Measurements from ENCODE around the gene KRTAP12-1. TPM values are rescaled to one million over a fixed set of nuclear protein-coding genes. Genes with fewer than 3 reads are reported as not detected.

Gene KRTAP12-1, protein sequence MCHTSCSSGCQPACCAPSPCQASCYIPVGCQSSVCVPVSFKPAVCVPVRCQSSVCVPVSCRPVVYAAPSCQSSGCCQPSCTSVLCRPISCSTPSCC
- not detected in 2 replicates for total RNA-seq (2014; rRNA removed; shearing (Covaris generic); ENCODE audit: low replicate concordance)

DNA sequence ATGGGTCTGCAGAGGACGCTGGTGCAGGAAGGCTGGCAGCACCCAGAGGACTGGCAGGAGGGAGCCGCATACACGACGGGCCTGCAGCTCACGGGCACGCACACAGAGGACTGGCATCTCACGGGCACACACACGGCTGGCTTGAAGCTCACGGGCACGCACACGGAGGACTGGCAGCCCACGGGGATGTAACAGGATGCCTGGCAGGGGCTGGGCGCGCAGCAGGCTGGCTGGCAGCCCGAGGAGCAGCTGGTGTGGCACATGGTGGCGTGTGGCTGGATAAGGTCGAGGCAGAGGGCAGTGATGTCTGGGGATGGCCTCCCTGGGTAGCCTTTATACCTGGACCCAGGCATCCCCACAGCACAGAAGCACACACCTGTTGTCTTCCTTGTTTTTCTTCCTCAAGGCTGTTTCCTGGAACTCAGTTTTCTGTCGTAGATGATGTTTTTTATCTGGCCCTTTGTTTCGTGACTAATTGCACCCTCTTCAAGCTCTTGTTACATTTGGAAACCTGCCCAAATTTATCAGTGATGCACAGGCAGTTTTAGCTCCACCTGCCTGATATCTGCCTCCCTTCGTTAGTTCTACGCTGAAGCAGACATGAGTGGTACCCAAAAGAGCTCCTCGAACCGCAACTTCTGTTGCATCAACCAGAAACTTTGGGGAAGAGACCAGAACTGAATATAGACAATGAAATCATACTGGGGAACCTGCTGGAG is at the start of gene KRTAP12-1:
Gene KRTAP12-1, minus strand, starts transcription at position 303 of the 719 bp plus-strand sequence. Its CDS starts 40 bp downstream, at position 263.
- H3K9me2 ChIP-seq (replicated peaks; ENCODE audit: insufficient read depth, low read length): no peaks in the 10 kb centered on the region
- no peaks in the 10 kb centered on the region for H3K9me3 ChIP-seq (ENCODE audit: low read length)
- no peak within 1 kb of the TSS for H3K27ac ChIP-seq (ENCODE audit: low read length)
- H3K4me1 ChIP-seq (ENCODE audit: low read length): no peaks in the 10 kb centered on the region
- H3K36me3 ChIP-seq (ENCODE audit: insufficient read depth, low read length): no peaks in the 10 kb centered on the region
- no peaks in the 10 kb centered on the region for H3K79me2 ChIP-seq (ENCODE audit: low read length)
- no peaks in the 10 kb centered on the region for H4K20me1 ChIP-seq (ENCODE audit: insufficient read depth, low read depth, low read length)
- no peaks in the 10 kb centered on the region for H3K27me3 ChIP-seq (ENCODE audit: low read length)
- no peak within 1 kb of the TSS for H3K9ac ChIP-seq (ENCODE audit: low read length)
- H2AFZ ChIP-seq (ENCODE audit: low read length): no peak within 1 kb of the TSS
- no peak within 1 kb of the TSS for H3K4me2 ChIP-seq (ENCODE audit: low read depth, low read length, poor library complexity, severe bottlenecking)
- no peak for DNase-seq
- H3K4me3 ChIP-seq (ENCODE audit: low read length): no peak within 1 kb of the TSS

DNA sequence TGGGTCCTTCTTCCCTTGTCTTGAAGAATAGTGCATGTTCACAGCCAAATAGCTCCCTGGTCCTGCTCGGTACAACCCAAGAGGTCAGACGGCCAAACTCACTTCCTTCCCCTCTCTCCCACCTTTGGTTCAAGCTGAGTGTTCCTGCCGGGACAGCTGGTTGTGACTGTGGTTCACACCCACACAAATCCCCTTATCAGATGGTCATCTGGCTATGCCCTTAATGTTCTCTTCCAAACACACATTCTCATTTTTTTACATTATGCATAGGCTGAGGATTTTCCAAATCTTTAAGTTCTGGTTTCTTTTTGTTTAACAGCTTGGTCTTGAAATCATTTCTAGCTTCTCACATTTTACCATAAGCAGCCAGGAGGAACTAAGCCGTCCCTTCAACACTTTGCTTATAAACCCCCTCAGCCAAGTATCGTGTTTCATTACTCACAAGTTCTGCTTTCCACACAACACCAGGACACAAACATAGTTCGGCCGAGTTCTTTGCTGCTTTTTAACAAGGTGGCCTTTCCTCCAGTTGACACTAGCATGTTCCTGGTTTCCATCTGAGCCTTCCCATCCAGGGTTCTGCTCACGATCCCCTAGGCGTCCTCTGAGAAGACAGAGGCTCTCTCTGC is 49.1 kb upstream of the KRTAP12-1 start:
- peaks cover 7% of the 10 kb centered on the region for H3K4me1 ChIP-seq (ENCODE audit: low read length)
- peak; percentile 45 for DNase-seq
- H4K20me1 ChIP-seq (ENCODE audit: insufficient read depth, low read depth, low read length): no peaks in the 10 kb centered on the region
- H3K27ac ChIP-seq (ENCODE audit: low read length): no peak overlapping the region
- H3K4me2 ChIP-seq (ENCODE audit: low read depth, low read length, poor library complexity, severe bottlenecking): no peak overlapping the region
- no peaks in the 10 kb centered on the region for H3K27me3 ChIP-seq (ENCODE audit: low read length)
- H3K4me3 ChIP-seq (ENCODE audit: low read length): no peak overlapping the region
- no peaks in the 10 kb centered on the region for H3K79me2 ChIP-seq (ENCODE audit: low read length)
- no peaks in the 10 kb centered on the region for H3K9me3 ChIP-seq (ENCODE audit: low read length)
- no peaks in the 10 kb centered on the region for H3K9me2 ChIP-seq (replicated peaks; ENCODE audit: insufficient read depth, low read length)
- no peaks in the 10 kb centered on the region for H3K36me3 ChIP-seq (ENCODE audit: insufficient read depth, low read length)
- H2AFZ ChIP-seq (ENCODE audit: low read length): no peak overlapping the region
- H3K9ac ChIP-seq (ENCODE audit: low read length): no peak overlapping the region

DNA sequence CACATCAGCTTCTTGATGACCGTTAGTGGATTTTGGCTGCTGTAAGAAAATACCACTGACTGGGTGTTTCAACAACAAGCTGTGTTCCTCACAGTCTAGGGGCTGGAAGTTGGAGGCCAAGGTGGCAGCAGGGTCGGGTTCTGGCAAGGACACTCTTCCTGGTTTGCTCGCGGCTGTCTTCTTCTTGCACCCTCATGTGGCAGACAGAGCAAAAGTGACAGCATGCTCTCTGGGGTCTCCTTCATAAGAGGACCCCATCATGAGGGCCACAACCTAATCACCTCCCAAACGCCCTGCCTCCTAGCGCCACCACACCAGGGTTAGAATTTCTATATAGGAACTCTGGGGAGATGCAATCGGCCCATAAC is 48.0 kb upstream of the KRTAP12-1 start:
- DNase-seq: no peak
- Histone ChIP-seq H3K79me2 (ENCODE audit: low read length) (no peaks in the 10 kb centered on the region), H4K20me1 (ENCODE audit: insufficient read depth, low read depth, low read length) (no peaks in the 10 kb centered on the region), H3K27me3 (ENCODE audit: low read length) (no peaks in the 10 kb centered on the region), H2AFZ (ENCODE audit: low read length) (no peak overlapping the region), H3K9me3 (ENCODE audit: low read length) (no peaks in the 10 kb centered on the region), H3K9ac (ENCODE audit: low read length) (no peak overlapping the region), H3K27ac (ENCODE audit: low read length) (no peak overlapping the region), H3K4me2 (ENCODE audit: low read depth, low read length, poor library complexity, severe bottlenecking) (no peak overlapping the region), H3K36me3 (ENCODE audit: insufficient read depth, low read length) (no peaks in the 10 kb centered on the region), H3K9me2 (replicated peaks; ENCODE audit: insufficient read depth, low read length) (no peaks in the 10 kb centered on the region), H3K4me1 (ENCODE audit: low read length) (peaks cover 7% of the 10 kb centered on the region), H3K4me3 (ENCODE audit: low read length) (no peak overlapping the region)

DNA sequence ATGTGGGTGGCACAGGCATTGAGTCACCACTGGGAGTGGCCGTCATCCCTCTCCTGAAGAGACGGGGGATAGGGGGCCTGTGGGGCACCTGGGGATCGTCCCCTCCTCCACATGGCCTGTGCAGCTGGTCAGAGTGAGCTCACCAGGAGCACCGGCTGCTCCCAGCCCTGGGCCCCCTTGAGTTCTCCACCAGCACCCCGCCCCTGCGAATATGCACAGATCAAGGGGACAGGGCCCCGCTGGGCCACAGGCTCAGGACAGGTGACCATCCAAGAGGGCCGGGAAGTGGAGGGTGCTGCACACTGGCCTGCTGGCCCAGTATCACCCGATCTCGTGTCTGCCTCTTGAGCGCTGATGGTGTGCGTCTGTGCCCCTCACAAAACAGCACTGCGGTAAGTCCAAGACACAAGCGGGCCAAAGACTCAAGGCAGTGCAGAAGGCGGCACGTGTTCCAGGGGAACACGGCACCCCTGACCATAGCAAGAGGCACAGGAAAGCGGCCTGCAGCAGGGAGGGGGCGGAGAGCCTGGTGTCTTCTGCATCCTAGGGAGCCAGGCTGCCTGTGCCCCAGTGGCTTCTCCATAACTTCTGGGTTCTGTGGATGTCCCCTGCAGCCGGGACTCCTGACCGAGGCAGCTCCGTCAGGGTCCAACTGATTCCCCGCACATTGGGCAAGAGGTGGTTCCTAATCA is 47.5 kb upstream of the KRTAP12-1 start:
- no peak overlapping the region for H3K4me2 ChIP-seq (ENCODE audit: low read depth, low read length, poor library complexity, severe bottlenecking)
- no peaks in the 10 kb centered on the region for H3K79me2 ChIP-seq (ENCODE audit: low read length)
- no peaks in the 10 kb centered on the region for H3K27me3 ChIP-seq (ENCODE audit: low read length)
- H3K9me2 ChIP-seq (replicated peaks; ENCODE audit: insufficient read depth, low read length): no peaks in the 10 kb centered on the region
- no peaks in the 10 kb centered on the region for H3K9me3 ChIP-seq (ENCODE audit: low read length)
- no peak overlapping the region for H2AFZ ChIP-seq (ENCODE audit: low read length)
- no peaks in the 10 kb centered on the region for H3K36me3 ChIP-seq (ENCODE audit: insufficient read depth, low read length)
- DNase-seq: no peak
- no peak overlapping the region for H3K4me3 ChIP-seq (ENCODE audit: low read length)
- no peak overlapping the region for H3K9ac ChIP-seq (ENCODE audit: low read length)
- H4K20me1 ChIP-seq (ENCODE audit: insufficient read depth, low read depth, low read length): no peaks in the 10 kb centered on the region
- H3K27ac ChIP-seq (ENCODE audit: low read length): no peak overlapping the region
- peaks cover 7% of the 10 kb centered on the region for H3K4me1 ChIP-seq (ENCODE audit: low read length)

DNA sequence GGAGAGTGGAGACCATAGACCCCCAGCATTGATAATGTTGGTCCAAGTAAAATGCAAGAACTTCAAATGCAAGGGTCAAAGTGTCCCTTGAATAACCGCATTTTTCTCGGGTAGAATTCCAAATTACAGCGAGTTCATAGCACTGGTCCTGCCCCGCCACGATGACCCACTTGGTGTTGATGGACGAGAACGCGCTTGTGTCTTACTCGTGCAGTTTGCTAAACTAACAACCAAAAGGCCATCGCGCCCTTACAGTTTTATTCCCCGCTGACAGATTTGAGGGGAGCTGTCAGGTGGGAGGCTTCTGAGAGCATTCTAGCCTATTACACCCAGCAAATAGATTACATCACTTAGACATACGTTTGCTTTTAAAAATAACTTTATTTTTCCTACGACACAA is 46.8 kb upstream of the KRTAP12-1 start:
- Histone ChIP-seq H4K20me1 (ENCODE audit: insufficient read depth, low read depth, low read length) (no peaks in the 10 kb centered on the region), H2AFZ (ENCODE audit: low read length) (no peak overlapping the region), H3K9ac (ENCODE audit: low read length) (no peak overlapping the region), H3K9me2 (replicated peaks; ENCODE audit: insufficient read depth, low read length) (no peaks in the 10 kb centered on the region), H3K4me1 (ENCODE audit: low read length) (peaks cover 7% of the 10 kb centered on the region), H3K4me3 (ENCODE audit: low read length) (no peak overlapping the region), H3K79me2 (ENCODE audit: low read length) (no peaks in the 10 kb centered on the region), H3K27ac (ENCODE audit: low read length) (no peak overlapping the region), H3K27me3 (ENCODE audit: low read length) (no peaks in the 10 kb centered on the region), H3K4me2 (ENCODE audit: low read depth, low read length, poor library complexity, severe bottlenecking) (no peak overlapping the region), H3K36me3 (ENCODE audit: insufficient read depth, low read length) (no peaks in the 10 kb centered on the region), H3K9me3 (ENCODE audit: low read length) (no peaks in the 10 kb centered on the region)
- DNase-seq: no peak

DNA sequence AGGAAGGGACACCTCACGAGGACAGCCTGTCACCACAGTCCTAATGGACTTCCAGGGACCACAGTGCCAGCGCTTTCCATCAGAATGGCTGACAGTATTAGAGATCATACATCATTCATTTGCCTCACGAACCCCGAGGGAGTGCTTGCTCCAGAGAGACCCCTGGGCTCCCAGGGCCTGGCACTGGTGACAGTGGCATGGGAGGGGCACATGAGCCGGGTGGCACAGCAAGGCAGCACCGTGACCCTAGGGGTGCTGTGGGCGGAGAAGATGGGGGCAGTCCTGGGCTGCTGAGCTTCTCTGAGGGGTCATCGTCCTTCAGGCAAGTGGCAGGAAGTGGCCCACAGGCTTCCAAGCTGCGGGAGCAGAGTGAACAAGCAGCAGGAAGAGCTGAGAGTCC is 45.8 kb upstream of the KRTAP12-1 start:
- Histone ChIP-seq H3K9me2 (replicated peaks; ENCODE audit: insufficient read depth, low read length) (no peaks in the 10 kb centered on the region), H3K4me1 (ENCODE audit: low read length) (peaks cover 7% of the 10 kb centered on the region), H2AFZ (ENCODE audit: low read length) (no peak overlapping the region), H3K79me2 (ENCODE audit: low read length) (no peaks in the 10 kb centered on the region), H3K9ac (ENCODE audit: low read length) (no peak overlapping the region), H3K36me3 (ENCODE audit: insufficient read depth, low read length) (no peaks in the 10 kb centered on the region), H3K27me3 (ENCODE audit: low read length) (no peaks in the 10 kb centered on the region), H3K4me3 (ENCODE audit: low read length) (no peak overlapping the region), H4K20me1 (ENCODE audit: insufficient read depth, low read depth, low read length) (no peaks in the 10 kb centered on the region), H3K27ac (ENCODE audit: low read length) (no peak overlapping the region), H3K4me2 (ENCODE audit: low read depth, low read length, poor library complexity, severe bottlenecking) (no peak overlapping the region), H3K9me3 (ENCODE audit: low read length) (no peaks in the 10 kb centered on the region)
- no peak for DNase-seq

DNA sequence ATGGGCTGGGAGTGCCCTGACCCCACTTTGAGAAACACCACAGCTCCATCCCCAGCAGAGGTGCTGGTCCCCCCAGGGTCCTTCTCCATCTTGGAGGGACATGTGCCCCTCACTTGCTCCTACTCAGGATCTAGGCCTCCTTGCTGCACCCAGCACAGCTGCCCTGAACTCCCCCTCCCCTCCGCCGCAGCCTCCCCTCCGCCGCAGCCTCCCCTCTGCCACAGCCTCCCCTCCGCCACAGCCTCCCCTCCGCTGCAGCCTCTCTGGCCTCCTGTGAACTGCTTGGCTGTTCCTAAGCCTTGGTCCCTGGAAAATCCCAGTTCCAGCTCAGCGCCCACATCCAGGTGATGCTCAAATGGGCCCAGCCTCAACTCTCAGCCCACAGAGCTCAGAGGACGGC is 45.4 kb upstream of the KRTAP12-1 start:
- Histone ChIP-seq H3K36me3 (ENCODE audit: insufficient read depth, low read length) (no peaks in the 10 kb centered on the region), H3K79me2 (ENCODE audit: low read length) (no peaks in the 10 kb centered on the region), H3K4me3 (ENCODE audit: low read length) (no peak overlapping the region), H3K4me2 (ENCODE audit: low read depth, low read length, poor library complexity, severe bottlenecking) (no peak overlapping the region), H3K27ac (ENCODE audit: low read length) (no peak overlapping the region), H3K9ac (ENCODE audit: low read length) (no peak overlapping the region), H3K4me1 (ENCODE audit: low read length) (peaks cover 7% of the 10 kb centered on the region), H3K9me3 (ENCODE audit: low read length) (no peaks in the 10 kb centered on the region), H3K9me2 (replicated peaks; ENCODE audit: insufficient read depth, low read length) (no peaks in the 10 kb centered on the region), H3K27me3 (ENCODE audit: low read length) (no peaks in the 10 kb centered on the region), H2AFZ (ENCODE audit: low read length) (no peak overlapping the region), H4K20me1 (ENCODE audit: insufficient read depth, low read depth, low read length) (no peaks in the 10 kb centered on the region)
- no peak for DNase-seq

DNA sequence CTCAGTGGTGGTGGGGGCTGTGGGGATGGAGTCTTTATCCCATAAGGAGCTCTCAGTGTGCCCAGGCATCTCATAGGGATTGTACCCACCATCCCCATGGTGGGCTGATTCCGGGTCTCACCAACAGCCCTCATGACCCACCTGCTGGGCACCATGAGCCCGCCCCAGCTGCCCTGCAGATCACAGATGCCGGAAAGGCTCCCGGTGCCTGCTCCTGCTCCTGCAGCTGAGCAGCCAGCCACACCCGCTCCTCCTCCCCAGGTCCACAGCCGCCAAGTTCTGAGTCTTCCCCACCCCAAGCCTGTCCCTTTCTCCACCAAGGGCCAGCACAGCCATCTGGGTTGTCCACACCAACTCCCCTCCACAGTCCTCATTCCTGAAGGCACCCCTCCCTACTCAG is 44.9 kb upstream of the KRTAP12-1 start:
- no peak for DNase-seq
- no peak overlapping the region for H2AFZ ChIP-seq (ENCODE audit: low read length)
- H3K4me1 ChIP-seq (ENCODE audit: low read length): peaks cover 7% of the 10 kb centered on the region
- no peak overlapping the region for H3K4me2 ChIP-seq (ENCODE audit: low read depth, low read length, poor library complexity, severe bottlenecking)
- H4K20me1 ChIP-seq (ENCODE audit: insufficient read depth, low read depth, low read length): no peaks in the 10 kb centered on the region
- H3K27ac ChIP-seq (ENCODE audit: low read length): no peak overlapping the region
- H3K9ac ChIP-seq (ENCODE audit: low read length): no peak overlapping the region
- no peaks in the 10 kb centered on the region for H3K36me3 ChIP-seq (ENCODE audit: insufficient read depth, low read length)
- no peak overlapping the region for H3K4me3 ChIP-seq (ENCODE audit: low read length)
- H3K9me3 ChIP-seq (ENCODE audit: low read length): no peaks in the 10 kb centered on the region
- no peaks in the 10 kb centered on the region for H3K79me2 ChIP-seq (ENCODE audit: low read length)
- no peaks in the 10 kb centered on the region for H3K9me2 ChIP-seq (replicated peaks; ENCODE audit: insufficient read depth, low read length)
- H3K27me3 ChIP-seq (ENCODE audit: low read length): no peaks in the 10 kb centered on the region
